Neural cell (in vitro differentiated cells): ENCODE measurements around the gene PPP1R8. TPM values are rescaled to one million over a fixed set of nuclear protein-coding genes. Genes with fewer than 3 reads are reported as not detected.

Experiments
- H2AFZ ChIP-seq: fragments of 200-600, 300-800 bp; sonication (generic), shearing (Covaris generic); 2 replicates; pipeline ENCODE4 v1.6.0; 2014; ENCODE audit warnings: low read depth, mild to moderate bottlenecking, antibody characterized with exemption, low read length, moderate library complexity
- H3F3A ChIP-seq: fragments of 200-600 bp; shearing (Covaris generic); 2 replicates; pipeline ENCODE4 v1.6.1; 2016; ENCODE audit warnings: mild to moderate bottlenecking, moderate library complexity, mixed read lengths, antibody characterized with exemption, low read length; ENCODE audit not compliant: insufficient read depth, poor library complexity, severe bottlenecking
- H3K27ac ChIP-seq: fragments of 200-600, 300-800 bp; sonication (generic), shearing (Covaris generic); 2 replicates; pipeline ENCODE4 v1.5.1; 2014; ENCODE audit warnings: mild to moderate bottlenecking, low read length, moderate library complexity
- H3K27me3 ChIP-seq: fragments of 300-800, 200-600 bp; sonication (generic), shearing (Covaris generic); 2 replicates; pipeline ENCODE4 v1.6.0; 2014; ENCODE audit warnings: mild to moderate bottlenecking, low read depth, low read length, moderate library complexity; ENCODE audit not compliant: insufficient read depth
- H3K36me3 ChIP-seq: fragments of 300-800, 200-600 bp; sonication (generic), shearing (Covaris generic); 2 replicates; pipeline ENCODE4 v1.5.1; 2014; ENCODE audit warnings: mild to moderate bottlenecking, antibody characterized with exemption, low read length, moderate library complexity; ENCODE audit not compliant: insufficient read depth
- H3K4me2 ChIP-seq: fragments of 300-800, 200-600 bp; sonication (generic), shearing (Covaris generic); 2 replicates; pipeline ENCODE4 v1.6.0; 2014; ENCODE audit warnings: mild to moderate bottlenecking, low read length
- H3K4me3 ChIP-seq: fragments of 300-800, 200-600 bp; sonication (generic), shearing (Covaris generic); 2 replicates; pipeline ENCODE4 v1.5.1; 2014; ENCODE audit warnings: mild to moderate bottlenecking, low read length, moderate library complexity
- H3K79me2 ChIP-seq: fragments of 200-600 bp; shearing (Covaris generic); replicated peaks from 2 replicates; pipeline ENCODE4 v1.6.0; 2014; ENCODE audit warnings: mild to moderate bottlenecking, low read length, moderate library complexity; ENCODE audit not compliant: insufficient read depth
- H3K9ac ChIP-seq: fragments of 300-800, 200-600 bp; sonication (generic), shearing (Covaris generic); 2 replicates; pipeline ENCODE4 v1.6.1; 2016; ENCODE audit warnings: mild to moderate bottlenecking, low read length, mixed read lengths
- H3K9me2 ChIP-seq: fragments of 200-600 bp; shearing (Covaris generic); 2 replicates; pipeline ENCODE4 v1.6.1; 2016; ENCODE audit warnings: mild to moderate bottlenecking, low read length, mixed read lengths; ENCODE audit not compliant: insufficient read depth
- H3K9me3 ChIP-seq: fragments of 200-600, 300-800 bp; sonication (generic), shearing (Covaris generic); 2 replicates; pipeline ENCODE4 v1.6.1; 2016; ENCODE audit warnings: mild to moderate bottlenecking, mixed run types, low read length, moderate library complexity, mixed read lengths
- H4K20me1 ChIP-seq: fragments of 200-600 bp; shearing (Covaris generic); 2 replicates; pipeline ENCODE4 v1.6.1; 2016; ENCODE audit warnings: mild to moderate bottlenecking, mixed run types; ENCODE audit not compliant: insufficient read depth
- EP300 ChIP-seq: fragments of 450-650 bp; conservative IDR thresholded peaks from 2 replicates; pipeline ENCODE4 v1.6.1; 2014; ENCODE audit warnings: antibody characterized with exemption, mild to moderate bottlenecking, moderate library complexity; ENCODE audit not compliant: poor library complexity, severe bottlenecking
- EZH2 ChIP-seq: fragments of 200-600, 300-800 bp; shearing (Covaris generic), sonication (generic); IDR thresholded peaks from 2 replicates; pipeline ENCODE4 v1.6.1; 2014; ENCODE audit warnings: antibody characterized with exemption, low read length, borderline replicate concordance, mild to moderate bottlenecking; ENCODE audit not compliant: insufficient read depth, poor library complexity, severe bottlenecking
- MXI1 ChIP-seq: fragments of 450-650 bp; conservative IDR thresholded peaks from 2 replicates; pipeline ENCODE4 v1.6.1; 2014; ENCODE audit warnings: antibody characterized with exemption, mild to moderate bottlenecking; ENCODE audit not compliant: poor library complexity, severe bottlenecking
- POLR2AphosphoS5 ChIP-seq: IDR thresholded peaks from 2 replicates; pipeline ENCODE4 v1.6.1; 2012
- RAD21 ChIP-seq: fragments of 450-650 bp; conservative IDR thresholded peaks from 2 replicates; pipeline ENCODE4 v1.6.1; 2014; ENCODE audit warnings: antibody characterized with exemption, mild to moderate bottlenecking, moderate library complexity
- SMC3 ChIP-seq: fragments of 450-650 bp; conservative IDR thresholded peaks from 2 replicates; pipeline ENCODE4 v1.6.1; 2014; ENCODE audit warnings: antibody characterized with exemption, mild to moderate bottlenecking, moderate library complexity; ENCODE audit not compliant: poor library complexity
- TAF1 ChIP-seq: IDR thresholded peaks from 2 replicates; pipeline ENCODE4 v1.6.1; 2012; ENCODE audit warnings: low read depth
- polyA plus RNA-seq: library from polyadenylated mRNA; depleted of rRNA; stranded (reverse); fragments of >200 nt; gene quantifications from 2 replicates; pipeline ENCODE4 v1.2.3, GENCODE V29; 2014
- TF ChIP-seq, protein P1 (sequence below): fragments of 450-650 bp; IDR thresholded peaks from 2 replicates; pipeline ENCODE4 v1.5.1; 2014; ENCODE audit warnings: antibody characterized with exemption, mild to moderate bottlenecking, moderate library complexity; ENCODE audit not compliant: poor library complexity, severe bottlenecking
- TF ChIP-seq, protein P2 (sequence below): IDR thresholded peaks from 2 replicates; pipeline ENCODE4 v1.6.1; 2012; ENCODE audit warnings: borderline replicate concordance

Gene PPP1R8
- polyA plus RNA-seq, 1 donor from 2014 or later: 90.1 TPM

DNA sequence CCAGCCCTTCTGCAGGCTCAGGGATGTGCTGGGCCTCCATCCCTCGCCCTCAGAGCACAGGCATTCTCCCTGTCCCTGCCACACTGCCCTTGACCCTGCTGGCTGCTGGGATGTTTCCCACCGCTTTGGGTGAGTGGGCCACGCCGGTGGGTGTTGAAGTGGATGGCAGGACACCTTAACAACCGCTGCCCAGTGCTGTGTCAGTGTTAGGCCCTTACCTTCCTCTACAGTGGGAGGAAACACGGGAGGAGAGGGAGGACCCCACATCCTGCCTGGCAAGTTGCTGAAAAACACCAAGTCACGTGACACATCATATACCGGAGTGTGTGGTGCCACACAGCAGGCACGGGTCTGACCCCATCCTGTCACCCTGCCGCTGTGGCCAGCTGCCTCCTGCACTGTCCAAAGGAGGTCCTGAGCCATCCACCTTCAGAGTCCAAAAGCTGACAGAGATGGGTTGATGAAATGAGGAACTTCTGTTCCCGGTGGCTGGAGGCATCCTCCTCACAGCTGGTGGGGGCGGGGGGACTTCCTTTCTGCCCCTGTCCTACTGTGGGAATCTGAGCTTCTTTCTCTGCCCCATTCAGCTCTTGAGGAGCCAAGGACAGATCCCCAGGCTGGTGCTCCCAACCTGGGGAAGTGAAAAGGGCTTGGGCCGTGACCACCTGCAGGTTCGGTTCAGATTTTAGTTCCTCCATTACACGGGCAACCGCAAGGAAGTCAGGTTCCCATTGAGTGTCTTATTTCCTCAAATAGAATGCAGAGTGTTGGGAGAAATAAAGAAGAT lies 38.5 kb downstream of the PPP1R8 start:
- no peaks in the 10 kb centered on the region for H3K36me3 ChIP-seq
- TF ChIP-seq EZH2 (no peak), RAD21 (no peak), SMC3 (no peak), POLR2AphosphoS5 (no peak), MXI1 (no peak), EP300 (no peak), TAF1 (no peak)
- TF ChIP-seq, protein P1, sequence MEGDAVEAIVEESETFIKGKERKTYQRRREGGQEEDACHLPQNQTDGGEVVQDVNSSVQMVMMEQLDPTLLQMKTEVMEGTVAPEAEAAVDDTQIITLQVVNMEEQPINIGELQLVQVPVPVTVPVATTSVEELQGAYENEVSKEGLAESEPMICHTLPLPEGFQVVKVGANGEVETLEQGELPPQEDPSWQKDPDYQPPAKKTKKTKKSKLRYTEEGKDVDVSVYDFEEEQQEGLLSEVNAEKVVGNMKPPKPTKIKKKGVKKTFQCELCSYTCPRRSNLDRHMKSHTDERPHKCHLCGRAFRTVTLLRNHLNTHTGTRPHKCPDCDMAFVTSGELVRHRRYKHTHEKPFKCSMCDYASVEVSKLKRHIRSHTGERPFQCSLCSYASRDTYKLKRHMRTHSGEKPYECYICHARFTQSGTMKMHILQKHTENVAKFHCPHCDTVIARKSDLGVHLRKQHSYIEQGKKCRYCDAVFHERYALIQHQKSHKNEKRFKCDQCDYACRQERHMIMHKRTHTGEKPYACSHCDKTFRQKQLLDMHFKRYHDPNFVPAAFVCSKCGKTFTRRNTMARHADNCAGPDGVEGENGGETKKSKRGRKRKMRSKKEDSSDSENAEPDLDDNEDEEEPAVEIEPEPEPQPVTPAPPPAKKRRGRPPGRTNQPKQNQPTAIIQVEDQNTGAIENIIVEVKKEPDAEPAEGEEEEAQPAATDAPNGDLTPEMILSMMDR: no peak
- TF ChIP-seq, protein P2, sequence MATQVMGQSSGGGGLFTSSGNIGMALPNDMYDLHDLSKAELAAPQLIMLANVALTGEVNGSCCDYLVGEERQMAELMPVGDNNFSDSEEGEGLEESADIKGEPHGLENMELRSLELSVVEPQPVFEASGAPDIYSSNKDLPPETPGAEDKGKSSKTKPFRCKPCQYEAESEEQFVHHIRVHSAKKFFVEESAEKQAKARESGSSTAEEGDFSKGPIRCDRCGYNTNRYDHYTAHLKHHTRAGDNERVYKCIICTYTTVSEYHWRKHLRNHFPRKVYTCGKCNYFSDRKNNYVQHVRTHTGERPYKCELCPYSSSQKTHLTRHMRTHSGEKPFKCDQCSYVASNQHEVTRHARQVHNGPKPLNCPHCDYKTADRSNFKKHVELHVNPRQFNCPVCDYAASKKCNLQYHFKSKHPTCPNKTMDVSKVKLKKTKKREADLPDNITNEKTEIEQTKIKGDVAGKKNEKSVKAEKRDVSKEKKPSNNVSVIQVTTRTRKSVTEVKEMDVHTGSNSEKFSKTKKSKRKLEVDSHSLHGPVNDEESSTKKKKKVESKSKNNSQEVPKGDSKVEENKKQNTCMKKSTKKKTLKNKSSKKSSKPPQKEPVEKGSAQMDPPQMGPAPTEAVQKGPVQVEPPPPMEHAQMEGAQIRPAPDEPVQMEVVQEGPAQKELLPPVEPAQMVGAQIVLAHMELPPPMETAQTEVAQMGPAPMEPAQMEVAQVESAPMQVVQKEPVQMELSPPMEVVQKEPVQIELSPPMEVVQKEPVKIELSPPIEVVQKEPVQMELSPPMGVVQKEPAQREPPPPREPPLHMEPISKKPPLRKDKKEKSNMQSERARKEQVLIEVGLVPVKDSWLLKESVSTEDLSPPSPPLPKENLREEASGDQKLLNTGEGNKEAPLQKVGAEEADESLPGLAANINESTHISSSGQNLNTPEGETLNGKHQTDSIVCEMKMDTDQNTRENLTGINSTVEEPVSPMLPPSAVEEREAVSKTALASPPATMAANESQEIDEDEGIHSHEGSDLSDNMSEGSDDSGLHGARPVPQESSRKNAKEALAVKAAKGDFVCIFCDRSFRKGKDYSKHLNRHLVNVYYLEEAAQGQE: no peak
- no peak overlapping the region for H2AFZ ChIP-seq
- no peaks in the 10 kb centered on the region for H3F3A ChIP-seq
- H3K27ac ChIP-seq: no peak overlapping the region
- no peaks in the 10 kb centered on the region for H3K9me2 ChIP-seq
- H3K9ac ChIP-seq: no peak overlapping the region
- H3K4me2 ChIP-seq: no peak overlapping the region
- H3K9me3 ChIP-seq: no peaks in the 10 kb centered on the region
- H4K20me1 ChIP-seq: no peaks in the 10 kb centered on the region
- H3K4me3 ChIP-seq: no peak overlapping the region
- no peaks in the 10 kb centered on the region for H3K79me2 ChIP-seq
- peaks cover 10% of the 10 kb centered on the region for H3K27me3 ChIP-seq

DNA sequence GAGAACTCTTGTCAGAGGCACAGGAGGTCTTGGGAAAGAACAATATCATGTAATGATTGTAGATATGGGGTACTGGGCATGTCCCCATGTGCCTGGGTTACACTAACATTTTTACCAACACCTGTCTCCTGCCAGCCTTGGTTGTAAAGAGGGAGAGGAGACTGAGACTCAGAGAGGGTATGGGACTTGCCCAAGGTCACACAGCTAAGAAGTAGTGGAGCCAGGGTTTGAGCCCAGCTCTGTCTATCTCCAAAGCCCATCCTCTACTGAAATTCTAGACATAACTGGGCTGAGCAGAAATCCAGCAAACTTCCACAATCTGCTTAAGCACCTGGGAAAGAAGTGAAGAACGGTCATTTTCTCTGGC lies 39.1 kb downstream of the PPP1R8 start:
- no peak overlapping the region for H3K9ac ChIP-seq
- no peaks in the 10 kb centered on the region for H4K20me1 ChIP-seq

More for the DNA sequence above, 39.1 kb downstream of the PPP1R8 start:
- Histone ChIP-seq H2AFZ (no peak overlapping the region), H3F3A (no peaks in the 10 kb centered on the region), H3K27ac (no peak overlapping the region), H3K79me2 (no peaks in the 10 kb centered on the region), H3K9me3 (no peaks in the 10 kb centered on the region), H3K4me2 (no peak overlapping the region), H3K9me2 (no peaks in the 10 kb centered on the region), H3K4me3 (no peak overlapping the region), H3K27me3 (peaks cover 10% of the 10 kb centered on the region), H3K36me3 (no peaks in the 10 kb centered on the region)
- TF ChIP-seq SMC3: no peak
- TF ChIP-seq, protein P2: no peak
- no peak for TF ChIP-seq POLR2AphosphoS5
- no peak for TF ChIP-seq EZH2
- TF ChIP-seq, protein P1: no peak
- no peak for TF ChIP-seq RAD21
- no peak for TF ChIP-seq EP300
- no peak for TF ChIP-seq TAF1
- no peak for TF ChIP-seq MXI1
